ENCODE results near the gene SGPP2.

Gene SGPP2

DNA sequence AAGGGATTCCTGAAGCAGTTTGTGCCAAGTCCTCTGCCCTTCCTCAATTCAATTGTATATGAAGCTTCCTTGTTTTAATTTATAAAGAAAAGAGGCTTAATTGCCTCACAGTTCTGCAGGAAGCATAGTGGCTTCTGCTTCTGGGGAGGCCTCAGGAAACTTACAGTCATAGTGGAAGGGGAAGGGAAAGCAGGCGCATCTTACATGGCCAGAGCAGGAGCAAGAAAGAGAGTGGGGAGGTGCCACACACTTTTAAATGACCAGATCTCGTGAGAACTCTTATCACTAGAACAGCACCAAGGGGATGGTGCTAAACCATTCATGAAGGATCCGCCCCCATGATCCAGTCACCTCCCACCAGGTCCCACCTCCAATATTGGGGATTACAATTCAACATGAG, 114.2 kb downstream of the SGPP2 start:
- DNase-seq: no peak
- TF ChIP-seq CTCF (IDR thresholded peaks at IDR 0.05; ENCODE audit: borderline replicate concordance, extremely low read depth, low read length, poor library complexity, severe bottlenecking) (no peak), EZH2 (IDR thresholded peaks at IDR 0.05; ENCODE audit: borderline replicate concordance, low read depth, low read length, severe bottlenecking) (no peak)
- Histone ChIP-seq H3K9me3 (ENCODE audit: insufficient read depth, low read length, severe bottlenecking) (no peaks in the 10 kb centered on the region), H3K27me3 (ENCODE audit: insufficient read depth, low read length, poor library complexity) (no peaks in the 10 kb centered on the region), H3K9ac (ENCODE audit: low read depth, low read length) (no peak overlapping the region), H3K4me3 (ENCODE audit: low read depth in 1 of 2, low read length in 2 of 2) (no peak overlapping the region), H3K79me2 (ENCODE audit: insufficient read depth, low read length) (no peaks in the 10 kb centered on the region), H3K27ac (ENCODE audit: low read length) (no peak overlapping the region), H2AFZ (ENCODE audit: low read depth, low read length) (no peak overlapping the region), H3K36me3 (ENCODE audit: insufficient read depth, low read length) (no peaks in the 10 kb centered on the region), H3K4me1 (ENCODE audit: insufficient read depth, low read length) (no peaks in the 10 kb centered on the region), H3K4me2 (ENCODE audit: insufficient read depth, low read length) (no peak overlapping the region), H4K20me1 (ENCODE audit: insufficient read depth, low read length) (no peaks in the 10 kb centered on the region)
- ATAC-seq (ENCODE audit: insufficient read depth, low read depth): no peak

- no peak overlapping the region for H3K4me3 ChIP-seq (ENCODE audit: low read depth in 1 of 2, low read length in 2 of 2)
- no peak for TF ChIP-seq EZH2 (IDR thresholded peaks at IDR 0.05; ENCODE audit: borderline replicate concordance, low read depth, low read length, severe bottlenecking)
- TF ChIP-seq CTCF (IDR thresholded peaks at IDR 0.05; ENCODE audit: borderline replicate concordance, extremely low read depth, low read length, poor library complexity, severe bottlenecking): no peak
- H3K79me2 ChIP-seq (ENCODE audit: insufficient read depth, low read length): no peaks in the 10 kb centered on the region
- DNase-seq (no peak), ATAC-seq (ENCODE audit: insufficient read depth, low read depth) (no peak)
- H3K27me3 ChIP-seq (ENCODE audit: insufficient read depth, low read length, poor library complexity): no peaks in the 10 kb centered on the region
- no peaks in the 10 kb centered on the region for H3K36me3 ChIP-seq (ENCODE audit: insufficient read depth, low read length)
- H3K9ac ChIP-seq (ENCODE audit: low read depth, low read length): no peak overlapping the region
- H4K20me1 ChIP-seq (ENCODE audit: insufficient read depth, low read length): no peaks in the 10 kb centered on the region
- H3K4me2 ChIP-seq (ENCODE audit: insufficient read depth, low read length): no peak overlapping the region
- no peaks in the 10 kb centered on the region for H3K4me1 ChIP-seq (ENCODE audit: insufficient read depth, low read length)
- no peak overlapping the region for H2AFZ ChIP-seq (ENCODE audit: low read depth, low read length)
- H3K27ac ChIP-seq (ENCODE audit: low read length): no peak overlapping the region
- no peaks in the 10 kb centered on the region for H3K9me3 ChIP-seq (ENCODE audit: insufficient read depth, low read length, severe bottlenecking)
These were observed 120.3 kb downstream of the SGPP2 start for GRCh38 chr2:222544661-222545060.

GRCh38 chr2:222545823-222546795, 121.8 kb downstream of the SGPP2 start:
- Histone ChIP-seq H3K9ac (ENCODE audit: low read depth, low read length) (no peak overlapping the region), H3K9me3 (ENCODE audit: insufficient read depth, low read length, severe bottlenecking) (no peaks in the 10 kb centered on the region), H3K27ac (ENCODE audit: low read length) (no peak overlapping the region), H2AFZ (ENCODE audit: low read depth, low read length) (no peak overlapping the region), H3K4me1 (ENCODE audit: insufficient read depth, low read length) (no peaks in the 10 kb centered on the region), H3K36me3 (ENCODE audit: insufficient read depth, low read length) (no peaks in the 10 kb centered on the region), H3K79me2 (ENCODE audit: insufficient read depth, low read length) (no peaks in the 10 kb centered on the region), H3K4me3 (ENCODE audit: low read depth in 1 of 2, low read length in 2 of 2) (no peak overlapping the region), H3K27me3 (ENCODE audit: insufficient read depth, low read length, poor library complexity) (peaks cover 3% of the 10 kb centered on the region), H4K20me1 (ENCODE audit: insufficient read depth, low read length) (no peaks in the 10 kb centered on the region), H3K4me2 (ENCODE audit: insufficient read depth, low read length) (no peak overlapping the region)
- DNase-seq (no peak), ATAC-seq (ENCODE audit: insufficient read depth, low read depth) (no peak)
- TF ChIP-seq EZH2 (IDR thresholded peaks at IDR 0.05; ENCODE audit: borderline replicate concordance, low read depth, low read length, severe bottlenecking): no peak
- no peak for TF ChIP-seq CTCF (IDR thresholded peaks at IDR 0.05; ENCODE audit: borderline replicate concordance, extremely low read depth, low read length, poor library complexity, severe bottlenecking)
